Liver (tissue), 9 donors: Measurements from ENCODE around the gene CECR2. TPM values are rescaled to one million over a fixed set of nuclear protein-coding genes. Genes with fewer than 3 reads are reported as not detected.

Experiments used
- DNase-seq: peaks from one replicate; pipeline ENCODE4 v3.0.0-alpha.2; 2017; ENCODE audit warnings: low spot score
- H3K27ac ChIP-seq, 2 donors: one replicate each; pipeline ENCODE4 v1.7.0; 2013; ENCODE audit warnings: inconsistent platforms in 2 of 2, low read length in 2 of 2, control low read depth in 1 of 2, low read depth in 1 of 2, mild to moderate bottlenecking in 1 of 2
- H3K27me3 ChIP-seq, 4 donors: one replicate each; pipeline versions ENCODE4 v1.6.1 to v1.7.0; 2013; ENCODE audit warnings: low read length in 3 of 4, inconsistent platforms in 1 of 4, mild to moderate bottlenecking in 1 of 4, moderate library complexity in 1 of 4; ENCODE audit not compliant: control insufficient read depth in 4 of 4, insufficient read depth in 4 of 4
- H3K36me3 ChIP-seq, 4 donors: one replicate each; pipeline versions ENCODE4 v1.6.1 to v1.7.0; 2013; ENCODE audit warnings: low read length in 3 of 4, mild to moderate bottlenecking in 3 of 4, low read depth in 1 of 4, moderate library complexity in 1 of 4; ENCODE audit not compliant: control insufficient read depth in 4 of 4, insufficient read depth in 3 of 4
- H3K4me1 ChIP-seq, 4 donors: one replicate each; pipeline versions ENCODE4 v1.6.1 to v1.7.0; 2013; ENCODE audit warnings: low read length in 3 of 4, mild to moderate bottlenecking in 3 of 4, moderate library complexity in 1 of 4; ENCODE audit not compliant: control insufficient read depth in 4 of 4, insufficient read depth in 4 of 4
- H3K4me3 ChIP-seq, 3 donors: one replicate each; pipeline versions ENCODE4 v1.6.1 to v1.7.0; 2013; ENCODE audit warnings: low read length in 3 of 3, control low read depth in 1 of 3, low read depth in 1 of 3, mild to moderate bottlenecking in 1 of 3
- H3K9ac ChIP-seq, 2 donors: one replicate each; pipeline ENCODE4 v1.7.0; 2013; ENCODE audit warnings: low read length in 2 of 2, mild to moderate bottlenecking in 2 of 2, moderate library complexity in 2 of 2, control low read depth in 1 of 2, low read depth in 1 of 2
- H3K9me3 ChIP-seq, 4 donors: one replicate each; pipeline versions ENCODE4 v1.6.1 to v1.7.0; 2013; ENCODE audit warnings: low read length in 3 of 4; ENCODE audit not compliant: control insufficient read depth in 4 of 4
- ATF3 ChIP-seq: IDR thresholded peaks from 2 replicates; pipeline ENCODE4 v1.6.1; 2016; ENCODE audit warnings: antibody characterized with exemption
- EGR1 ChIP-seq, 2 donors: IDR thresholded peaks; 2 replicates each; pipeline ENCODE4 v1.6.1; 2016 to 2018; ENCODE audit warnings: antibody characterized with exemption in 2 of 2, low read depth in 2 of 2
- FOXA1 ChIP-seq: IDR thresholded peaks from 2 replicates; pipeline ENCODE4 v1.6.1; 2016; ENCODE audit warnings: antibody characterized with exemption
- FOXA2 ChIP-seq: IDR thresholded peaks from 2 replicates; pipeline ENCODE4 v1.6.1; 2016; ENCODE audit warnings: antibody characterized with exemption
- GABPA ChIP-seq, 2 donors: IDR thresholded peaks in 1 of 2; conservative IDR thresholded peaks in 1 of 2; 2 replicates each; pipeline ENCODE4 v1.6.1; 2016; ENCODE audit warnings: antibody characterized with exemption in 2 of 2, mild to moderate bottlenecking in 1 of 2, moderate library complexity in 1 of 2
- HNF4A ChIP-seq, 2 donors: conservative IDR thresholded peaks; 2 replicates each; pipeline ENCODE4 v1.6.1; 2016; ENCODE audit warnings: antibody characterized with exemption in 2 of 2, mild to moderate bottlenecking in 2 of 2
- HNF4G ChIP-seq: IDR thresholded peaks from 2 replicates; pipeline ENCODE4 v1.6.1; 2016; ENCODE audit warnings: antibody characterized with exemption
- JUND ChIP-seq, 2 donors: IDR thresholded peaks; 2 replicates each; pipeline ENCODE4 v1.6.1; 2016; ENCODE audit warnings: antibody characterized with exemption in 2 of 2
- MAX ChIP-seq: IDR thresholded peaks from 2 replicates; pipeline ENCODE4 v1.6.1; 2016; ENCODE audit warnings: antibody characterized with exemption
- NR2F2 ChIP-seq: IDR thresholded peaks from 2 replicates; pipeline ENCODE4 v1.6.1; 2016; ENCODE audit warnings: antibody characterized with exemption
- RAD21 ChIP-seq, 2 donors: IDR thresholded peaks; 2 replicates each; pipeline ENCODE4 v1.6.1; 2016; ENCODE audit warnings: antibody characterized with exemption in 2 of 2, mild to moderate bottlenecking in 2 of 2
- REST ChIP-seq: IDR thresholded peaks from 2 replicates; pipeline ENCODE4 v1.6.1; 2016; ENCODE audit warnings: antibody characterized with exemption, mild to moderate bottlenecking
- RXRA ChIP-seq, 2 donors: IDR thresholded peaks; 2 replicates each; pipeline ENCODE4 v1.6.1; 2017 to 2018; ENCODE audit warnings: antibody characterized with exemption in 2 of 2, mild to moderate bottlenecking in 1 of 2
- SP1 ChIP-seq: IDR thresholded peaks from 2 replicates; pipeline ENCODE4 v1.6.1; 2018; ENCODE audit warnings: antibody characterized with exemption, mild to moderate bottlenecking
- TAF1 ChIP-seq: conservative IDR thresholded peaks from 2 replicates; pipeline ENCODE4 v1.6.1; 2016; ENCODE audit warnings: antibody characterized with exemption, mild to moderate bottlenecking
- YY1 ChIP-seq: IDR thresholded peaks from 2 replicates; pipeline ENCODE4 v1.6.1; 2016; ENCODE audit warnings: antibody characterized with exemption, mild to moderate bottlenecking
- ZBTB33 ChIP-seq: IDR thresholded peaks from 2 replicates; pipeline ENCODE4 v1.6.1; 2016; ENCODE audit warnings: antibody characterized with exemption
- WGBS: extraction: QIAGEN DNeasy Blood & Tissue Kit; methylation state at CpG from one replicate; pipeline ENCODE4 v1.1.7; 2013; 5-methylcytosine and 5-hydroxymethylcytosine counted together
- polyA plus RNA-seq, 2 donors: library from polyadenylated mRNA; stranded (reverse) in 1 of 2; unstranded in 1 of 2; fragments of 200-250 nt in 1 of 2; fragments of >200 nt in 1 of 2; fragmentation: Nextera tagmentation in 1 of 2; extraction: Ambion mirVana in 1 of 2; gene quantifications; one replicate each; pipeline versions ENCODE4 v1.2.1 to v1.2.3, GENCODE V29; 2013 to 2015
- total RNA-seq, 2 donors: library from RNA; depleted of rRNA; stranded (reverse); fragments of >200 nt; gene quantifications; one replicate each; pipeline ENCODE4 v1.2.3, GENCODE V29; 2014
- TF ChIP-seq, protein P1 (sequence below): fragments of 150-350 bp; IDR thresholded peaks from 2 replicates; pipeline ENCODE4 v1.5.1; 2017; ENCODE audit warnings: improper control_type of control experiment, low read depth, low read length; ENCODE audit not compliant: missing input control
- donor health status: healthy.
- donor health status: healthy.
- donor health status: healthy.
- donor health status: healthy.
- donor health status: healthy.

The CECR2 gene
- total and polyA plus RNA-seq, 4 donors = 1.8 to 9.7 (median 2.1) TPM

DNA sequence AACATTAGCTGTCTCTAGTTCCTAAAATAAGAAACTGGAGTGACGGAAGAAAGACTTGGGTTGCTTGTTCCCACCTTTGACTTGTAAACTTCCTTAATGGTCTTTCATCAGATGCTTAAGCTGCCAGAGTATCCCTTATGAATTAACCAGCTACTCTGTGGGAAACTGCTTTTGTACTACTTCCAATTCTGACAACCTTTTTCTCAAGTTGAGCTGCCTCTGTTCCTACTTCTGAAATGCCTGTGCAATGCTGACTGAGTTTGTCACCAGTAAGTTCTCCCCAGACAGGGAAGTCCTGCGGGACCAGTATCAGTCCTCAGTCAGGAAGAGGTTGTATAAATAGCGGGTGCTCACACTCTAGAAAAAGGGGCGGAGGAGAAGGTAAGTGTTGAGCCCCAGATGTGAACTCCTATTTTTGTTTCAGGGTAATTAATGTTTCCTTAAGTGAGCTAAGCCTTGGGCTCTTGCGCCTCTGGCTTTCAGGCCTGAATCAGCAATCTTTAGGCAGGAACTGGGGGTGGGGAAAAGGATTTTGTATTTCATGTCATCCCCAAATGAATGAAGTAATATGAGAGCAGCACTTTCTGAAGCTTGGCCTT, 67.2 kb downstream of the CECR2 start:
- Histone ChIP-seq H3K9me3 (no peaks in the 10 kb centered on the region), H3K4me3 (no peak overlapping the region), H3K9ac (no peak overlapping the region), H3K27me3 (no peaks in the 10 kb centered on the region), H3K36me3 (no peaks in the 10 kb centered on the region), H3K27ac (no peak overlapping the region), H3K4me1 (peaks cover 0 to 7% (median 0%) of the 10 kb centered on the region in 4 donors)
- 69% methylated on average over 5 of the region's 5 CpGs for WGBS
- DNase-seq = no peak
- TF ChIP-seq EGR1 (IDR thresholded peaks at IDR 0.05; ENCODE audit: low read depth in 2 of 2) = no peak
- TF ChIP-seq FOXA1 = no peak

- Histone ChIP-seq H3K27me3 (no peaks in the 10 kb centered on the region), H3K27ac (no peak overlapping the region), H3K4me3 (no peak overlapping the region), H3K4me1 (peaks cover 0 to 7% (median 0%) of the 10 kb centered on the region in 4 donors), H3K9ac (no peak overlapping the region), H3K36me3 (no peaks in the 10 kb centered on the region), H3K9me3 (no peaks in the 10 kb centered on the region)
- TF ChIP-seq YY1 = no peak
- TF ChIP-seq MAX = no peak
- TF ChIP-seq TAF1 = no peak
- TF ChIP-seq JUND (IDR thresholded peaks at IDR 0.05) = no peak
- TF ChIP-seq SP1 = no peak
- no peak for TF ChIP-seq ATF3
- TF ChIP-seq, protein P1, sequence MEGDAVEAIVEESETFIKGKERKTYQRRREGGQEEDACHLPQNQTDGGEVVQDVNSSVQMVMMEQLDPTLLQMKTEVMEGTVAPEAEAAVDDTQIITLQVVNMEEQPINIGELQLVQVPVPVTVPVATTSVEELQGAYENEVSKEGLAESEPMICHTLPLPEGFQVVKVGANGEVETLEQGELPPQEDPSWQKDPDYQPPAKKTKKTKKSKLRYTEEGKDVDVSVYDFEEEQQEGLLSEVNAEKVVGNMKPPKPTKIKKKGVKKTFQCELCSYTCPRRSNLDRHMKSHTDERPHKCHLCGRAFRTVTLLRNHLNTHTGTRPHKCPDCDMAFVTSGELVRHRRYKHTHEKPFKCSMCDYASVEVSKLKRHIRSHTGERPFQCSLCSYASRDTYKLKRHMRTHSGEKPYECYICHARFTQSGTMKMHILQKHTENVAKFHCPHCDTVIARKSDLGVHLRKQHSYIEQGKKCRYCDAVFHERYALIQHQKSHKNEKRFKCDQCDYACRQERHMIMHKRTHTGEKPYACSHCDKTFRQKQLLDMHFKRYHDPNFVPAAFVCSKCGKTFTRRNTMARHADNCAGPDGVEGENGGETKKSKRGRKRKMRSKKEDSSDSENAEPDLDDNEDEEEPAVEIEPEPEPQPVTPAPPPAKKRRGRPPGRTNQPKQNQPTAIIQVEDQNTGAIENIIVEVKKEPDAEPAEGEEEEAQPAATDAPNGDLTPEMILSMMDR = no peak
- no peak for TF ChIP-seq RXRA (IDR thresholded peaks at IDR 0.05)
- no peak for TF ChIP-seq GABPA (IDR thresholded peaks at IDR 0.05 in 1 of 2, conservative IDR thresholded peaks at IDR 0.05 in 1 of 2)
- TF ChIP-seq FOXA2 = no peak
- no peak for TF ChIP-seq EGR1 (IDR thresholded peaks at IDR 0.05; ENCODE audit: low read depth in 2 of 2)
- no peak for TF ChIP-seq ZBTB33
- no peak for TF ChIP-seq FOXA1
- TF ChIP-seq REST = no peak
- no peak for TF ChIP-seq NR2F2
- no peak for TF ChIP-seq HNF4A (conservative IDR thresholded peaks at IDR 0.05)
- no peak for TF ChIP-seq HNF4G
- TF ChIP-seq RAD21 (IDR thresholded peaks at IDR 0.05) = no peak
- DNase-seq = no peak
- 62% methylated on average over 8 of the region's 8 CpGs for WGBS
Observed at GRCh38 chr22:17436981-17437412, 67.7 kb downstream of the CECR2 start.
